Measurements from ENCODE around the gene PKN3.

GRCh38 chr9:128694344-128694743 is 8.0 kb upstream of the PKN3 start:
- no peak for TF ChIP-seq POLR2A (IDR thresholded peaks at IDR 0.05)
- TF ChIP-seq, protein P1, sequence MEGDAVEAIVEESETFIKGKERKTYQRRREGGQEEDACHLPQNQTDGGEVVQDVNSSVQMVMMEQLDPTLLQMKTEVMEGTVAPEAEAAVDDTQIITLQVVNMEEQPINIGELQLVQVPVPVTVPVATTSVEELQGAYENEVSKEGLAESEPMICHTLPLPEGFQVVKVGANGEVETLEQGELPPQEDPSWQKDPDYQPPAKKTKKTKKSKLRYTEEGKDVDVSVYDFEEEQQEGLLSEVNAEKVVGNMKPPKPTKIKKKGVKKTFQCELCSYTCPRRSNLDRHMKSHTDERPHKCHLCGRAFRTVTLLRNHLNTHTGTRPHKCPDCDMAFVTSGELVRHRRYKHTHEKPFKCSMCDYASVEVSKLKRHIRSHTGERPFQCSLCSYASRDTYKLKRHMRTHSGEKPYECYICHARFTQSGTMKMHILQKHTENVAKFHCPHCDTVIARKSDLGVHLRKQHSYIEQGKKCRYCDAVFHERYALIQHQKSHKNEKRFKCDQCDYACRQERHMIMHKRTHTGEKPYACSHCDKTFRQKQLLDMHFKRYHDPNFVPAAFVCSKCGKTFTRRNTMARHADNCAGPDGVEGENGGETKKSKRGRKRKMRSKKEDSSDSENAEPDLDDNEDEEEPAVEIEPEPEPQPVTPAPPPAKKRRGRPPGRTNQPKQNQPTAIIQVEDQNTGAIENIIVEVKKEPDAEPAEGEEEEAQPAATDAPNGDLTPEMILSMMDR (IDR thresholded peaks at IDR 0.05) = no peak
